WTC11 (cell line): ENCODE measurements around the gene SEC16A. TPM values are rescaled to one million over a fixed set of nuclear protein-coding genes. Genes with fewer than 3 reads are reported as not detected.
A peak's percentile ranks its signal among the peaks of the same experiment; 100 is the strongest.

Experiments used
- ATAC-seq: fragments of 200-7000 bp; cut with Tn5 transposase; 2 replicates; pipeline ENCODE4 v1.10.0; 2021; ENCODE audit warnings: mild to moderate bottlenecking, moderate library complexity
- CTCF ChIA-PET: fragments of 300-600 bp; sonication (Branson Sonifier 250); formaldehyde crosslinking; loops from one replicate; lab custom pipeline; 2021; ENCODE audit warnings: antibody characterized with exemption; lab: Charles Lee
- POLR2A ChIA-PET: fragments of 350-600 bp; sonication (Branson Sonifier 250); formaldehyde crosslinking; loops from one replicate; lab custom pipeline; 2021; ENCODE audit warnings: antibody characterized with exemption; lab: Charles Lee
- DNase-seq: peaks from one replicate; pipeline ENCODE4 v3.0.0; 2021; ENCODE audit warnings: low spot score
- H3K27ac Mint-ChIP-seq: 2 replicates; pipeline ENCODE4 v1.8.0; 2021; ENCODE audit warnings: mixed read lengths
- H3K27me3 Mint-ChIP-seq: 2 replicates; pipeline ENCODE4 v1.8.0; 2021; ENCODE audit warnings: low read depth, mild to moderate bottlenecking, moderate library complexity, mixed read lengths
- H3K36me3 Mint-ChIP-seq: 2 replicates; pipeline ENCODE4 v1.8.0; 2021; ENCODE audit warnings: mixed read lengths
- H3K4me1 Mint-ChIP-seq: 2 replicates; pipeline ENCODE4 v1.8.0; 2022; ENCODE audit warnings: mixed read lengths
- H3K4me3 Mint-ChIP-seq: 2 replicates; pipeline ENCODE4 v1.8.0; 2021; ENCODE audit warnings: mild to moderate bottlenecking, moderate library complexity, mixed read lengths
- H3K9me3 Mint-ChIP-seq: 2 replicates; pipeline ENCODE4 v1.8.0; 2021; ENCODE audit warnings: mixed read lengths
- ATF1 ChIP-seq: sonication (generic); formaldehyde crosslinking; IDR thresholded peaks from 2 replicates; pipeline ENCODE4 v1.8.1; 2023; ENCODE audit warnings: mild to moderate bottlenecking, moderate library complexity, missing genetic modification reagents
- EMX1 ChIP-seq: fragments of 250-450 bp; sonication (Bioruptor Pico); IDR thresholded peaks from 2 replicates; pipeline ENCODE4 v1.8.0; 2021; ENCODE audit warnings: mild to moderate bottlenecking
- JAZF1 ChIP-seq: fragments of 250-450 bp; sonication (Bioruptor Pico); IDR thresholded peaks from 2 replicates; pipeline ENCODE4 v1.9.0; 2021; ENCODE audit warnings: moderate library complexity, mild to moderate bottlenecking, inconsistent platforms
- JUN ChIP-seq: sonication (generic); formaldehyde crosslinking; IDR thresholded peaks from 2 replicates; pipeline ENCODE4 v1.8.0; 2023; ENCODE audit warnings: mild to moderate bottlenecking, missing genetic modification reagents
- NR2C2 ChIP-seq: sonication (generic); formaldehyde crosslinking; IDR thresholded peaks from 2 replicates; pipeline ENCODE4 v1.8.0; 2022; ENCODE audit warnings: mild to moderate bottlenecking, missing genetic modification reagents
- PRRX2 ChIP-seq: fragments of 250-450 bp; sonication (Bioruptor Pico); IDR thresholded peaks from 2 replicates; pipeline ENCODE4 v1.8.0; 2021; ENCODE audit warnings: mild to moderate bottlenecking
- RORB ChIP-seq: fragments of 250-450 bp; sonication (Bioruptor Pico); IDR thresholded peaks from 2 replicates; pipeline ENCODE4 v1.9.0; 2021; ENCODE audit warnings: mild to moderate bottlenecking
- TP53 ChIP-seq: sonication (generic); formaldehyde crosslinking; IDR thresholded peaks from 2 replicates; pipeline ENCODE4 v1.8.1; 2023; ENCODE audit warnings: mild to moderate bottlenecking, missing genetic modification reagents
- ZNF138 ChIP-seq: sonication (generic); formaldehyde crosslinking; conservative IDR thresholded peaks from 2 replicates; pipeline ENCODE4 v1.8.1; 2022; ENCODE audit warnings: mild to moderate bottlenecking, moderate library complexity, missing genetic modification reagents
- total RNA-seq: library from RNA; stranded (reverse); gene quantifications from 3 replicates; pipeline ENCODE4 v1.2.3, GENCODE V29; 2021
- TF ChIP-seq, protein P1 (sequence below): sonication (generic); formaldehyde crosslinking; IDR thresholded peaks from 2 replicates; pipeline ENCODE4 v1.8.1; 2023; ENCODE audit warnings: mild to moderate bottlenecking, missing genetic modification reagents, borderline replicate concordance
- TF ChIP-seq, protein P2 (sequence below): sonication (generic); formaldehyde crosslinking; IDR thresholded peaks from 2 replicates; pipeline ENCODE4 v1.8.0; 2022; ENCODE audit warnings: missing genetic modification reagents
- TF ChIP-seq, protein P3 (sequence below): sonication (generic); formaldehyde crosslinking; IDR thresholded peaks from 2 replicates; pipeline ENCODE4 v1.8.1; 2022; ENCODE audit warnings: mild to moderate bottlenecking, moderate library complexity, missing genetic modification reagents
- TF ChIP-seq, protein P4 (sequence below): fragments of 250-450 bp; sonication (Bioruptor Pico); IDR thresholded peaks from 2 replicates; pipeline ENCODE4 v1.9.0; 2021; ENCODE audit warnings: mild to moderate bottlenecking
- TF ChIP-seq, protein P5 (sequence below): sonication (generic); formaldehyde crosslinking; IDR thresholded peaks from 2 replicates; pipeline ENCODE4 v1.8.0; 2023; ENCODE audit warnings: mild to moderate bottlenecking, missing genetic modification reagents

The SEC16A gene
- total RNA-seq, 1 experiment from 2014 or later: 70.9 TPM

DNA sequence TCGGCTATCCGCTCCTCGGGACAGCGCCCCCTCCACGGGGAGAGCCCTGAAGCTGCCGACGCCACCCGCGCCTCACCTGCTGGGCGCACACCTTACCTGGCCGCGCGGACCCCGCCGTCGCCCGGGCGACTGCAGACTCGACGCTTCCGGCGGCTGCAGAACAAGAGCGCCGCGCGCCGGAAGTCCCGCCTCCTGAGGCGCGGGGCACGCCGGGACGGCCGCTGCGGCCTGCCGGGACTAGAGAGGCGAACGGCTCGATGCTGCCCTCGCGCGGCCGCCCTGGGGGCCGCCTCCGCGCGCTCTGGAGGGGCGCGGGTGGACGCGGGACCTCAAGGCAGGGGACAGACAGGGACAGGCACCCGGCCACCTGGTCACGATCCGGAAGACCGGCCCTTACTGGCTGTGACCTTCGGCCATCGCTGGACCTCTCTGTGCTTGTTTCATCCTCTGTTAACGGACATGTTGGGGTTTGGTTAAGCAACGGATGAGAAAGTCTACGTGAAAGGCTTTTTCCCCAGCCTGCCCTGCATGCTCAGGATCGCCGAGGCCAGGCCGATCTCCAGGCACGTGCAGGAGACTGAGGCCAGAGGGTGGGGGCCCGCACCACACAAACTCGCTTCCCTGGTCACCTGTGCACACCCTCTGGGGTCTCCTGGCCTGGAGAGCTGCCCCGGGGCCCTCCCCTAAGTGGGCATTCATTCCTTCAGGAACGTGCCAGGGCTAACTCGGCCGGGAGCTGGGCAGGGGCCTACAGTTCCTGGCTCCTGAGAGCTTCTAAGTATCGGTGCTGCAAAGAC, 82.6 kb downstream of the SEC16A start, which contains the start of gene SNAPC4 (continued):
- TF ChIP-seq, protein P1, sequence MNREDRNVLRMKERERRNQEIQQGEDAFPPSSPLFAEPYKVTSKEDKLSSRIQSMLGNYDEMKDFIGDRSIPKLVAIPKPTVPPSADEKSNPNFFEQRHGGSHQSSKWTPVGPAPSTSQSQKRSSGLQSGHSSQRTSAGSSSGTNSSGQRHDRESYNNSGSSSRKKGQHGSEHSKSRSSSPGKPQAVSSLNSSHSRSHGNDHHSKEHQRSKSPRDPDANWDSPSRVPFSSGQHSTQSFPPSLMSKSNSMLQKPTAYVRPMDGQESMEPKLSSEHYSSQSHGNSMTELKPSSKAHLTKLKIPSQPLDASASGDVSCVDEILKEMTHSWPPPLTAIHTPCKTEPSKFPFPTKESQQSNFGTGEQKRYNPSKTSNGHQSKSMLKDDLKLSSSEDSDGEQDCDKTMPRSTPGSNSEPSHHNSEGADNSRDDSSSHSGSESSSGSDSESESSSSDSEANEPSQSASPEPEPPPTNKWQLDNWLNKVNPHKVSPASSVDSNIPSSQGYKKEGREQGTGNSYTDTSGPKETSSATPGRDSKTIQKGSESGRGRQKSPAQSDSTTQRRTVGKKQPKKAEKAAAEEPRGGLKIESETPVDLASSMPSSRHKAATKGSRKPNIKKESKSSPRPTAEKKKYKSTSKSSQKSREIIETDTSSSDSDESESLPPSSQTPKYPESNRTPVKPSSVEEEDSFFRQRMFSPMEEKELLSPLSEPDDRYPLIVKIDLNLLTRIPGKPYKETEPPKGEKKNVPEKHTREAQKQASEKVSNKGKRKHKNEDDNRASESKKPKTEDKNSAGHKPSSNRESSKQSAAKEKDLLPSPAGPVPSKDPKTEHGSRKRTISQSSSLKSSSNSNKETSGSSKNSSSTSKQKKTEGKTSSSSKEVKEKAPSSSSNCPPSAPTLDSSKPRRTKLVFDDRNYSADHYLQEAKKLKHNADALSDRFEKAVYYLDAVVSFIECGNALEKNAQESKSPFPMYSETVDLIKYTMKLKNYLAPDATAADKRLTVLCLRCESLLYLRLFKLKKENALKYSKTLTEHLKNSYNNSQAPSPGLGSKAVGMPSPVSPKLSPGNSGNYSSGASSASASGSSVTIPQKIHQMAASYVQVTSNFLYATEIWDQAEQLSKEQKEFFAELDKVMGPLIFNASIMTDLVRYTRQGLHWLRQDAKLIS: no peak
- 0 out of 2 replicates have a peak, but pooled peaks have one; percentile 49 for TF ChIP-seq TP53 (CRISPR knock-in tag)

DNA sequence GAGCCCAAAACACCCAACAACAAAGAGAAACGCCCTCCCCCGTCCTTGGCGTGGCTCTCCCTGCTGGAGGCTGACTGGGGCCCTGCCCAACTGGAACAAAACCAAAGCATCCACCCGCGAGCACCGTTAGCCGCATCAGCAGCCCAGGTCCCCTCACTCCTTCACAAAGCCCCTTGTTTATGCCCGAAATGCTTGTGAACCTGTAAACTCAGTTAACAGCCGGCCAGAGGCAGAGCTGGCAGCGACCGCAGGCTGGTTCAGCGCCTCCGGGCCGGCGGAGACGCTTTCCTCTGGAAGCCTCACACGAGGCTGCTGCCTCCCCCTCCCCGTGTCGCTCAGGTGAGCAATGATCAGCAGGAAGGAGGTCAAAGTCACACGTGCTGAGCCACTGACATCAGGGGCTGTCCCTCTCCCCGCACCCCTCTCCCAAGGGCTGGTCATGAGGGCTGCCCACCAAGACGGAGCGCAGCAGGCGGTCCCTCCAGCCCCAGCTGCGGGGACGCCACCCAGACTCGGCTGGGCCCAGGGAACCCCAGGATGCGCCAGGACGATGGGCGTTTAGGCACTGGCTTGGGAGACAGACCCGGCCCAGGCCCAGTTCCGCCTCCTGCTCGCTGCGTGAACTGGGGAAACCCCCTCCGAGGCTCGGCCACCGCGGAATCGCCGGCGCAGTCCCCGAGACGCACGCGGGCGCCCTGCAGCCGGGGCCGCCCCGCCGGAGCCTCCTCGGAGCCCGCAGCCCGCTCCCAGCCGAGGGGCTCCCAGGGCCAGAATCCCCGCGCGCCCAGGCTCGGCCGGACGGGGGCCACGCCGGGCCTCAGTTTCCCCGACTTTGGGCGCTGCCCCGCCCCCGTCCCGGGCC, 83.4 kb downstream of the SEC16A start:
- H3K27ac Mint-ChIP-seq: peak overlapping the region; percentile 90
- TF ChIP-seq RORB (CRISPR knock-in tag) (no peak), ATF1 (CRISPR knock-in tag) (0 out of 2 replicates have a peak, but pooled peaks have one; percentile 52), PRRX2 (CRISPR knock-in tag) (no peak), JUN (0 out of 2 replicates have a peak, but pooled peaks have one; percentile 43)
- TF ChIP-seq, protein P2, sequence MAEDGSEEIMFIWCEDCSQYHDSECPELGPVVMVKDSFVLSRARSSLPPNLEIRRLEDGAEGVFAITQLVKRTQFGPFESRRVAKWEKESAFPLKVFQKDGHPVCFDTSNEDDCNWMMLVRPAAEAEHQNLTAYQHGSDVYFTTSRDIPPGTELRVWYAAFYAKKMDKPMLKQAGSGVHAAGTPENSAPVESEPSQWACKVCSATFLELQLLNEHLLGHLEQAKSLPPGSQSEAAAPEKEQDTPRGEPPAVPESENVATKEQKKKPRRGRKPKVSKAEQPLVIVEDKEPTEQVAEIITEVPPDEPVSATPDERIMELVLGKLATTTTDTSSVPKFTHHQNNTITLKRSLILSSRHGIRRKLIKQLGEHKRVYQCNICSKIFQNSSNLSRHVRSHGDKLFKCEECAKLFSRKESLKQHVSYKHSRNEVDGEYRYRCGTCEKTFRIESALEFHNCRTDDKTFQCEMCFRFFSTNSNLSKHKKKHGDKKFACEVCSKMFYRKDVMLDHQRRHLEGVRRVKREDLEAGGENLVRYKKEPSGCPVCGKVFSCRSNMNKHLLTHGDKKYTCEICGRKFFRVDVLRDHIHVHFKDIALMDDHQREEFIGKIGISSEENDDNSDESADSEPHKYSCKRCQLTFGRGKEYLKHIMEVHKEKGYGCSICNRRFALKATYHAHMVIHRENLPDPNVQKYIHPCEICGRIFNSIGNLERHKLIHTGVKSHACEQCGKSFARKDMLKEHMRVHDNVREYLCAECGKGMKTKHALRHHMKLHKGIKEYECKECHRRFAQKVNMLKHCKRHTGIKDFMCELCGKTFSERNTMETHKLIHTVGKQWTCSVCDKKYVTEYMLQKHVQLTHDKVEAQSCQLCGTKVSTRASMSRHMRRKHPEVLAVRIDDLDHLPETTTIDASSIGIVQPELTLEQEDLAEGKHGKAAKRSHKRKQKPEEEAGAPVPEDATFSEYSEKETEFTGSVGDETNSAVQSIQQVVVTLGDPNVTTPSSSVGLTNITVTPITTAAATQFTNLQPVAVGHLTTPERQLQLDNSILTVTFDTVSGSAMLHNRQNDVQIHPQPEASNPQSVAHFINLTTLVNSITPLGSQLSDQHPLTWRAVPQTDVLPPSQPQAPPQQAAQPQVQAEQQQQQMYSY (CRISPR knock-in tag): 0 out of 2 replicates have a peak, but pooled peaks have one; percentile 40
- TF ChIP-seq, protein P3, sequence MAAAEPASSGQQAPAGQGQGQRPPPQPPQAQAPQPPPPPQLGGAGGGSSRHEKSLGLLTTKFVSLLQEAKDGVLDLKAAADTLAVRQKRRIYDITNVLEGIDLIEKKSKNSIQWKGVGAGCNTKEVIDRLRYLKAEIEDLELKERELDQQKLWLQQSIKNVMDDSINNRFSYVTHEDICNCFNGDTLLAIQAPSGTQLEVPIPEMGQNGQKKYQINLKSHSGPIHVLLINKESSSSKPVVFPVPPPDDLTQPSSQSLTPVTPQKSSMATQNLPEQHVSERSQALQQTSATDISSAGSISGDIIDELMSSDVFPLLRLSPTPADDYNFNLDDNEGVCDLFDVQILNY (CRISPR knock-in tag): 0 out of 2 replicates have a peak, but pooled peaks have one; percentile 22
- TF ChIP-seq, all 79 proteins: peak for 4
- peak overlapping the region; percentile 88 for H3K4me3 Mint-ChIP-seq
- no peaks in the 10 kb centered on the region for H3K9me3 Mint-ChIP-seq
- H3K4me1 Mint-ChIP-seq: peaks cover 9% of the 10 kb centered on the region
- ATAC-seq (no peak), DNase-seq (peak; percentile 28)
- POLR2A ChIA-PET: interaction anchor here (0.5 kb wide), 1 partner anchor 10 kb away, joined by 3 read pairs; no protein-coding TSS in a partner anchor
- H3K27me3 Mint-ChIP-seq: no peaks in the 10 kb centered on the region
- CTCF ChIA-PET: interaction anchor here (0.8 to 2.0 kb wide), 3 partner anchors 15 to 53 kb away, joined by 3 to 7 read pairs (median 7); no protein-coding TSS in a partner anchor
- peaks cover 35% of the 10 kb centered on the region for H3K36me3 Mint-ChIP-seq

DNA sequence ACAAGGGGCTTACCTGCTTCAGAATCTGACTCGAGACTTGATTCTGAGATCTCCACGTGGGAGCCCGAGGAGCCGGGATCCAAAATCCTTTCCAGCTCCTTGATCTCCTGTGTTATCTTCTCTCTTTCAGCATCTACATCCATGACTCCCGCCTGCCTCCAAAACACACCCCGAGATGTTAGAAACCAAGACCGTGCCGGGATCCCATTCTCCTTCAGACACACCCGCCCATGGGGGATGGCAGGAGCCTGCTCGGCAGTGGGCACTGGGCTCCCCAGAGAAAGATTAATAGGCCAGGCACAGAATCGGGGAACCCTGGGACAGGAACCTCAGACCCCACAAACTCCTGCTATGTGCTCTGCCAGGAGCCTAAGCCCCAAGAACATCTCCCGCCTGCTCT, 84.6 kb downstream of the SEC16A start:
- H3K27me3 Mint-ChIP-seq: no peaks in the 10 kb centered on the region
- peak overlapping the region; percentile 88 for H3K4me3 Mint-ChIP-seq
- H3K36me3 Mint-ChIP-seq: peaks cover 36% of the 10 kb centered on the region
- TF ChIP-seq ZNF138 (CRISPR knock-in tag) (no peak), PRRX2 (CRISPR knock-in tag) (no peak), NR2C2 (CRISPR knock-in tag) (no peak), EMX1 (CRISPR knock-in tag) (no peak), JAZF1 (CRISPR knock-in tag) (no peak)
- TF ChIP-seq, protein P4, sequence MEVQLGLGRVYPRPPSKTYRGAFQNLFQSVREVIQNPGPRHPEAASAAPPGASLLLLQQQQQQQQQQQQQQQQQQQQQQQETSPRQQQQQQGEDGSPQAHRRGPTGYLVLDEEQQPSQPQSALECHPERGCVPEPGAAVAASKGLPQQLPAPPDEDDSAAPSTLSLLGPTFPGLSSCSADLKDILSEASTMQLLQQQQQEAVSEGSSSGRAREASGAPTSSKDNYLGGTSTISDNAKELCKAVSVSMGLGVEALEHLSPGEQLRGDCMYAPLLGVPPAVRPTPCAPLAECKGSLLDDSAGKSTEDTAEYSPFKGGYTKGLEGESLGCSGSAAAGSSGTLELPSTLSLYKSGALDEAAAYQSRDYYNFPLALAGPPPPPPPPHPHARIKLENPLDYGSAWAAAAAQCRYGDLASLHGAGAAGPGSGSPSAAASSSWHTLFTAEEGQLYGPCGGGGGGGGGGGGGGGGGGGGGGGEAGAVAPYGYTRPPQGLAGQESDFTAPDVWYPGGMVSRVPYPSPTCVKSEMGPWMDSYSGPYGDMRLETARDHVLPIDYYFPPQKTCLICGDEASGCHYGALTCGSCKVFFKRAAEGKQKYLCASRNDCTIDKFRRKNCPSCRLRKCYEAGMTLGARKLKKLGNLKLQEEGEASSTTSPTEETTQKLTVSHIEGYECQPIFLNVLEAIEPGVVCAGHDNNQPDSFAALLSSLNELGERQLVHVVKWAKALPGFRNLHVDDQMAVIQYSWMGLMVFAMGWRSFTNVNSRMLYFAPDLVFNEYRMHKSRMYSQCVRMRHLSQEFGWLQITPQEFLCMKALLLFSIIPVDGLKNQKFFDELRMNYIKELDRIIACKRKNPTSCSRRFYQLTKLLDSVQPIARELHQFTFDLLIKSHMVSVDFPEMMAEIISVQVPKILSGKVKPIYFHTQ (CRISPR knock-in tag): no peak
- TF ChIP-seq, protein P5, sequence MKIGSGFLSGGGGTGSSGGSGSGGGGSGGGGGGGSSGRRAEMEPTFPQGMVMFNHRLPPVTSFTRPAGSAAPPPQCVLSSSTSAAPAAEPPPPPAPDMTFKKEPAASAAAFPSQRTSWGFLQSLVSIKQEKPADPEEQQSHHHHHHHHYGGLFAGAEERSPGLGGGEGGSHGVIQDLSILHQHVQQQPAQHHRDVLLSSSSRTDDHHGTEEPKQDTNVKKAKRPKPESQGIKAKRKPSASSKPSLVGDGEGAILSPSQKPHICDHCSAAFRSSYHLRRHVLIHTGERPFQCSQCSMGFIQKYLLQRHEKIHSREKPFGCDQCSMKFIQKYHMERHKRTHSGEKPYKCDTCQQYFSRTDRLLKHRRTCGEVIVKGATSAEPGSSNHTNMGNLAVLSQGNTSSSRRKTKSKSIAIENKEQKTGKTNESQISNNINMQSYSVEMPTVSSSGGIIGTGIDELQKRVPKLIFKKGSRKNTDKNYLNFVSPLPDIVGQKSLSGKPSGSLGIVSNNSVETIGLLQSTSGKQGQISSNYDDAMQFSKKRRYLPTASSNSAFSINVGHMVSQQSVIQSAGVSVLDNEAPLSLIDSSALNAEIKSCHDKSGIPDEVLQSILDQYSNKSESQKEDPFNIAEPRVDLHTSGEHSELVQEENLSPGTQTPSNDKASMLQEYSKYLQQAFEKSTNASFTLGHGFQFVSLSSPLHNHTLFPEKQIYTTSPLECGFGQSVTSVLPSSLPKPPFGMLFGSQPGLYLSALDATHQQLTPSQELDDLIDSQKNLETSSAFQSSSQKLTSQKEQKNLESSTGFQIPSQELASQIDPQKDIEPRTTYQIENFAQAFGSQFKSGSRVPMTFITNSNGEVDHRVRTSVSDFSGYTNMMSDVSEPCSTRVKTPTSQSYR (CRISPR knock-in tag): no peak
- no peaks in the 10 kb centered on the region for H3K9me3 Mint-ChIP-seq
- ChIA-PET CTCF (interaction anchor here (0.8 to 2.0 kb wide), 2 partner anchors 13 to 35 kb away, joined by 3 to 7 read pairs; no protein-coding TSS in a partner anchor), POLR2A (no interaction called here)
- no peak overlapping the region for H3K27ac Mint-ChIP-seq
- no peak for ATAC-seq
- H3K4me1 Mint-ChIP-seq: peaks cover 9% of the 10 kb centered on the region
- DNase-seq: no peak
